HepG2 (cell line): ENCODE data around the gene ZNRD2. TPM values are rescaled to one million over a fixed set of nuclear protein-coding genes. Genes with fewer than 3 reads are reported as not detected.

Source experiments
- ATAC-seq: fragments of 200-7000 bp; cut with Tn5 transposase; 3 replicates; pipeline ENCODE4 v1.9.1; 2020; ENCODE audit warnings: mild to moderate bottlenecking, moderate library complexity
- BruUV-seq: library from RNA; stranded (reverse); fragments of 400-500 nt; replicated peaks from 2 replicates; lab custom pipeline; 2021; lab: Mats Ljungman, UMichigan
- CTCF ChIA-PET: fragments of 300-600 bp; formaldehyde crosslinking; extraction: SDS; loops from one replicate; lab custom pipeline; 2021; ENCODE audit warnings: low total read pairs, inconsistent platforms, low intra/inter-chr PET ratio; lab: Yijun Ruan, JAX
- POLR2A ChIA-PET: fragments of 350-600 bp; sonication (Branson Sonifier 250); formaldehyde crosslinking; loops from one replicate; lab custom pipeline; 2020; ENCODE audit warnings: antibody characterized with exemption, inconsistent platforms; lab: Yijun Ruan, JAX
- DNase-seq: peaks from one replicate; pipeline ENCODE4 v3.0.0-alpha.2; 2015; ENCODE audit warnings: low spot score
- FAIRE-seq: peaks from 3 replicates; lab custom pipeline; 2011; peaks lifted over from hg19 to GRCh38; lab: Jason Lieb, UNC
- H2AFZ ChIP-seq: one replicate; pipeline ENCODE4 v1.6.1; 2011; ENCODE audit warnings: low read length, inconsistent platforms
- H3K27ac ChIP-seq: fragments of 300-600 bp; 3 replicates; pipeline ENCODE4 v1.8.0; 2011; ENCODE audit warnings: mixed run types, mild to moderate bottlenecking, mixed read lengths, low read length, inconsistent platforms; ENCODE audit not compliant: insufficient read depth; ENCODE audit errors: extremely low read length
- H3K27me3 ChIP-seq, 2 experiments: fragments of 200-600 bp in 1 of 2; 2 replicates in 1 of 2; 3 replicates in 1 of 2; pipeline versions ENCODE4 v1.6.0 to v1.8.0; 2011; ENCODE audit warnings: low read length in 2 of 2, mild to moderate bottlenecking in 2 of 2, moderate library complexity in 2 of 2, inconsistent platforms in 1 of 2; ENCODE audit not compliant: insufficient read depth in 2 of 2, control insufficient read depth in 1 of 2
- H3K36me3 ChIP-seq, 2 experiments: fragments of 200-600 bp in 1 of 2; replicated peaks in 1 of 2; 2 replicates in 1 of 2; 3 replicates in 1 of 2; pipeline versions ENCODE4 v1.5.1 to v1.8.0; 2011; ENCODE audit warnings: low read length in 2 of 2, inconsistent platforms in 1 of 2; ENCODE audit not compliant: insufficient read depth in 2 of 2, control insufficient read depth in 1 of 2
- H3K4me1 ChIP-seq: 2 replicates; pipeline ENCODE4 v1.5.1; 2012; ENCODE audit warnings: low read length, inconsistent platforms; ENCODE audit not compliant: insufficient read depth
- H3K4me2 ChIP-seq: 2 replicates; pipeline ENCODE4 v1.6.0; 2011; ENCODE audit warnings: low read depth, low read length, inconsistent platforms
- H3K4me3 ChIP-seq, 3 experiments: fragments of 200-600 bp in 1 of 3; sonication (generic), shearing (Covaris generic) in 1 of 3; replicated peaks in 1 of 3; 2 replicates each; pipeline ENCODE4 v1.5.1; 2011 to 2016; ENCODE audit warnings: low read length in 3 of 3, inconsistent platforms in 2 of 3, low read depth in 2 of 3, mild to moderate bottlenecking in 2 of 3, control low read depth in 1 of 3, mixed read lengths in 1 of 3; ENCODE audit not compliant: insufficient read depth in 1 of 3
- H3K79me2 ChIP-seq: one replicate; pipeline ENCODE4 v1.6.1; 2011; ENCODE audit warnings: low read length, inconsistent platforms; ENCODE audit not compliant: insufficient read depth
- H3K9ac ChIP-seq: 2 replicates; pipeline ENCODE4 v1.6.0; 2011; ENCODE audit warnings: mild to moderate bottlenecking, low read depth, low read length, inconsistent platforms; ENCODE audit not compliant: insufficient read depth
- H3K9me3 ChIP-seq: 2 replicates; pipeline ENCODE4 v1.5.1; 2012; ENCODE audit warnings: mild to moderate bottlenecking, low read length
- H4K20me1 ChIP-seq: 2 replicates; pipeline ENCODE4 v1.6.0; 2011; ENCODE audit warnings: inconsistent platforms, mild to moderate bottlenecking, low read length, moderate library complexity; ENCODE audit not compliant: insufficient read depth
- ZC3H13 ChIP-seq: sonication (generic); formaldehyde crosslinking; IDR thresholded peaks from 2 replicates; pipeline ENCODE4 v1.8.1; 2023; ENCODE audit warnings: mild to moderate bottlenecking, missing genetic modification reagents, moderate library complexity
- ZFP1 ChIP-seq: IDR thresholded peaks from 2 replicates; pipeline ENCODE4 v1.6.1; 2016
- ZMAT3 ChIP-seq: sonication (generic); formaldehyde crosslinking; conservative IDR thresholded peaks from 2 replicates; pipeline ENCODE4 v1.7.0; 2021; ENCODE audit warnings: missing genetic modification reagents
- WGBS: methylation state at CpG from one replicate; pipeline ENCODE4 v1.1.6; 2017; ENCODE audit warnings: low lambda C conversion rate; 5-methylcytosine and 5-hydroxymethylcytosine counted together
- in situ Hi-C: cut with HindIII; loops from 2 replicates; pipeline ENCODE4 v1.10.0; 2017; ENCODE audit warnings: low pct_unique_long_range_greater_than_20kb; ENCODE audit not compliant: extremely low pct_ligation_motif_present
- intact Hi-C: fragments of 100-400 bp; cut with micrococcal nuclease; formaldehyde crosslinking; loops from one replicate; pipeline ENCODE4 v1.10.0; 2022; ENCODE audit not compliant: unreplicated experiment
- polyA plus RNA-seq, 8 experiments: library from polyadenylated mRNA; depleted of rRNA in 3 of 8; stranded (reverse) in 7 of 8; unstranded in 1 of 8; fragments of >200 nt; fragmentation: Illumina TruSeq in 4 of 8; extraction: Trizol in 4 of 8; gene quantifications; 2 replicates each; pipeline versions ENCODE4 v1.2.1 to v1.2.3, GENCODE V29; 2011 to 2016; ENCODE audit warnings: low read depth in 4 of 8, missing spikeins in 1 of 8, mixed read lengths in 1 of 8; ENCODE audit not compliant: insufficient read depth in 1 of 8
- total RNA-seq, 5 experiments: library from RNA; depleted of rRNA; stranded (reverse); fragments of >200 nt; fragmentation: Illumina TruSeq; extraction: Trizol; gene quantifications; 2 replicates each; pipeline ENCODE4 v1.2.3, GENCODE V29; 2016; ENCODE audit warnings: low read depth in 1 of 5
- TF ChIP-seq, protein P1 (sequence below): sonication (generic); formaldehyde crosslinking; IDR thresholded peaks from 2 replicates; pipeline ENCODE4 v1.8.0; 2023; ENCODE audit warnings: mild to moderate bottlenecking, missing genetic modification reagents
- TF ChIP-seq, protein P2 (sequence below): sonication (generic); formaldehyde crosslinking; IDR thresholded peaks from 2 replicates; pipeline ENCODE4 v1.4.0; 2020; ENCODE audit warnings: mild to moderate bottlenecking, missing genetic modification reagents
- TF ChIP-seq, protein P3 (sequence below): sonication (generic); formaldehyde crosslinking; conservative IDR thresholded peaks from 2 replicates; pipeline ENCODE4 v1.4.0; 2020; ENCODE audit warnings: missing genetic modification reagents
- TF ChIP-seq, protein P4 (sequence below): IDR thresholded peaks from 2 replicates; pipeline ENCODE4 v1.6.1; 2016; ENCODE audit warnings: low read depth

Gene ZNRD2
- total and polyA plus RNA-seq, 2 of the 13 experiments (the other 11 are each of a cell fraction or from before 2014, with no cell fraction given), result 29.2 to 34.0 TPM

DNA sequence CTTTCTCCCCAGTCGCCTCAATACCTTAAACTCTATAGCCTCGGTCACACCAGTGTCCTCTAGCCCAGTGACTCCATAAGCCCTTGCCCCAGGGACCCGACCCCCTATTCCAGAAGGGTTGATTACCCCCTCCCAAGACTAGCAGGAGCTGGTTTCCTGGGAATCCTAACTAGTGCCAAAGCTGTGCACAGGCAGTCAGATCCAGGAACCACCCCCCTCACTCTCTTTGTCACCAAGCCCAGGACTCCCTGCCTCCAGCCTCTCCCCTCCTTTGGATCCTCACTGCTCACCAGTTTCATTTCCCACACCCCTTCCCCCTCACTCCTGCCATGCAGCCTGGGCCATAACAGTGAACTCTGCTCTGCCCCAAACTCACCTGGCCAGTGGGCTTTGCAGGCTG is 21.9 kb upstream of the ZNRD2 start:
- POLR2A ChIA-PET, result no interaction called here

DNA sequence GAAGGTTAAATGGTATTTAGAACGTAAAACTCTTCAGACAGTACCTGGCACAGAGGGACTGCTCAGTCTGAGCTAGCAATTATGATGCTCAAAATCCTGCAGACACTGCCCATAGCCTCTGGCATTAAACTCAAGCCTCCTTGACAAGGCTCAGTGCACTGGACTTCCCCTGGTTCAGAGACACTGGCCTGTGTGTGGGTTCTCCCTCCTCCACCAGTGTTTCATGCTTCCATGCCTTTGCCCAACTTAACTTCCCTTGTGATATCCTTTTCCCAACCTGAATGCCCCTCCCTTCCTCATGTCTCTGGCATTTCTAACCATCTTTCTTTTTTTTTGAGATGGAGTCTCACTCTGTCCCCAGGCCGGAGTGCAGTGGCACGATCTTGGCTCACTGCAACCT is 21.2 kb upstream of the ZNRD2 start:
- FAIRE-seq, result no peak
- WGBS, result 91% methylated on average over 3 of the region's 3 CpGs
- CTCF ChIA-PET, result no interaction called here

More for the DNA sequence above, 21.9 kb upstream of the ZNRD2 start:
- H4K20me1 ChIP-seq, result peaks cover 7% of the 10 kb centered on the region; the same call in 1 of the 2 replicates
- in situ Hi-C loops, result no loop called here
- no peak for DNase-seq
- no peak overlapping the region for H3K4me2 ChIP-seq
- 88% methylated on average over 3 of the region's 3 CpGs for WGBS
- intact Hi-C loops, result no loop called here
- TF ChIP-seq ZC3H13 (CRISPR knock-in tag), result no peak
- TF ChIP-seq, protein P1, sequence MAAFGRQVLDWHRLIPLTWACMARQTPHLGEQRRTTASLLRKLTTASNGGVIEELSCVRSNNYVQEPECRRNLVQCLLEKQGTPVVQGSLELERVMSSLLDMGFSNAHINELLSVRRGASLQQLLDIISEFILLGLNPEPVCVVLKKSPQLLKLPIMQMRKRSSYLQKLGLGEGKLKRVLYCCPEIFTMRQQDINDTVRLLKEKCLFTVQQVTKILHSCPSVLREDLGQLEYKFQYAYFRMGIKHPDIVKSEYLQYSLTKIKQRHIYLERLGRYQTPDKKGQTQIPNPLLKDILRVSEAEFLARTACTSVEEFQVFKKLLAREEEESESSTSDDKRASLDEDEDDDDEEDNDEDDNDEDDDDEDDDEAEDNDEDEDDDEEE (CRISPR knock-in tag), result no peak
- TF ChIP-seq, protein P2, sequence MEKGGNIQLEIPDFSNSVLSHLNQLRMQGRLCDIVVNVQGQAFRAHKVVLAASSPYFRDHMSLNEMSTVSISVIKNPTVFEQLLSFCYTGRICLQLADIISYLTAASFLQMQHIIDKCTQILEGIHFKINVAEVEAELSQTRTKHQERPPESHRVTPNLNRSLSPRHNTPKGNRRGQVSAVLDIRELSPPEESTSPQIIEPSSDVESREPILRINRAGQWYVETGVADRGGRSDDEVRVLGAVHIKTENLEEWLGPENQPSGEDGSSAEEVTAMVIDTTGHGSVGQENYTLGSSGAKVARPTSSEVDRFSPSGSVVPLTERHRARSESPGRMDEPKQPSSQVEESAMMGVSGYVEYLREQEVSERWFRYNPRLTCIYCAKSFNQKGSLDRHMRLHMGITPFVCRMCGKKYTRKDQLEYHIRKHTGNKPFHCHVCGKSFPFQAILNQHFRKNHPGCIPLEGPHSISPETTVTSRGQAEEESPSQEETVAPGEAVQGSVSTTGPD (CRISPR knock-in tag), result no peak
- peaks cover 42% of the 10 kb centered on the region for H3K4me1 ChIP-seq
- BruUV-seq, result no TSS peak
- no peaks in the 10 kb centered on the region for H3K79me2 ChIP-seq
- ATAC-seq, result no peak
- no peaks in the 10 kb centered on the region for H3K27me3 ChIP-seq
- CTCF ChIA-PET, result no interaction called here
- no peak overlapping the region for H3K4me3 ChIP-seq
- H2AFZ ChIP-seq, result no peak overlapping the region
- no peak overlapping the region for H3K27ac ChIP-seq
- H3K9ac ChIP-seq, result no peak overlapping the region
- H3K36me3 ChIP-seq, result peaks cover 4 to 11% of the 10 kb centered on the region in 2 experiments; a peak in 1 of 5 replicates
- no peak for FAIRE-seq
- no peaks in the 10 kb centered on the region for H3K9me3 ChIP-seq

More for the DNA sequence above, 21.2 kb upstream of the ZNRD2 start:
- Histone ChIP-seq H3K79me2 (no peaks in the 10 kb centered on the region), H3K4me2 (no peak overlapping the region), H3K36me3 (peaks cover 4 to 11% of the 10 kb centered on the region in 2 experiments; a peak in 2 of 5 replicates), H3K4me3 (no peak overlapping the region), H3K9ac (no peak overlapping the region), H3K9me3 (no peaks in the 10 kb centered on the region), H3K27me3 (no peaks in the 10 kb centered on the region), H2AFZ (no peak overlapping the region), H3K4me1 (peaks cover 42% of the 10 kb centered on the region), H3K27ac (no peak overlapping the region), H4K20me1 (peaks cover 7% of the 10 kb centered on the region; the same call in 1 of the 2 replicates)
- TF ChIP-seq, protein P3, sequence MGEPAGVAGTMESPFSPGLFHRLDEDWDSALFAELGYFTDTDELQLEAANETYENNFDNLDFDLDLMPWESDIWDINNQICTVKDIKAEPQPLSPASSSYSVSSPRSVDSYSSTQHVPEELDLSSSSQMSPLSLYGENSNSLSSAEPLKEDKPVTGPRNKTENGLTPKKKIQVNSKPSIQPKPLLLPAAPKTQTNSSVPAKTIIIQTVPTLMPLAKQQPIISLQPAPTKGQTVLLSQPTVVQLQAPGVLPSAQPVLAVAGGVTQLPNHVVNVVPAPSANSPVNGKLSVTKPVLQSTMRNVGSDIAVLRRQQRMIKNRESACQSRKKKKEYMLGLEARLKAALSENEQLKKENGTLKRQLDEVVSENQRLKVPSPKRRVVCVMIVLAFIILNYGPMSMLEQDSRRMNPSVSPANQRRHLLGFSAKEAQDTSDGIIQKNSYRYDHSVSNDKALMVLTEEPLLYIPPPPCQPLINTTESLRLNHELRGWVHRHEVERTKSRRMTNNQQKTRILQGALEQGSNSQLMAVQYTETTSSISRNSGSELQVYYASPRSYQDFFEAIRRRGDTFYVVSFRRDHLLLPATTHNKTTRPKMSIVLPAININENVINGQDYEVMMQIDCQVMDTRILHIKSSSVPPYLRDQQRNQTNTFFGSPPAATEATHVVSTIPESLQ (CRISPR knock-in tag), result no peak
- TF ChIP-seq ZMAT3 (CRISPR knock-in tag), result no peak
- TF ChIP-seq, protein P4, sequence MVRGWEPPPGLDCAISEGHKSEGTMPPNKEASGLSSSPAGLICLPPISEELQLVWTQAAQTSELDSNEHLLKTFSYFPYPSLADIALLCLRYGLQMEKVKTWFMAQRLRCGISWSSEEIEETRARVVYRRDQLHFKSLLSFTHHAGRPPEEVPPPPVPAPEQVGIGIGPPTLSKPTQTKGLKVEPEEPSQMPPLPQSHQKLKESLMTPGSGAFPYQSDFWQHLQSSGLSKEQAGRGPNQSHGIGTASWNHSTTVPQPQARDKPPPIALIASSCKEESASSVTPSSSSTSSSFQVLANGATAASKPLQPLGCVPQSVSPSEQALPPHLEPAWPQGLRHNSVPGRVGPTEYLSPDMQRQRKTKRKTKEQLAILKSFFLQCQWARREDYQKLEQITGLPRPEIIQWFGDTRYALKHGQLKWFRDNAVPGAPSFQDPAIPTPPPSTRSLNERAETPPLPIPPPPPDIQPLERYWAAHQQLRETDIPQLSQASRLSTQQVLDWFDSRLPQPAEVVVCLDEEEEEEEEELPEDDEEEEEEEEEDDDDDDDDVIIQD (CRISPR knock-in tag), result no peak
- TF ChIP-seq ZFP1, result no peak
- intact Hi-C loops (no loop called here), in situ Hi-C loops (no loop called here)
- POLR2A ChIA-PET, result interaction anchor here (0.5 kb wide), 1 partner anchor 17 kb away, joined by 3 read pairs; no protein-coding TSS in a partner anchor
- ATAC-seq (no peak), DNase-seq (no peak)
- no TSS peak for BruUV-seq
